ENCODE results near the gene CREB5.
"Not testable (repeated sequence)": the region's sequence is repeated elsewhere in the genome, so short reads cannot be mapped to it uniquely, and the experiment has no call there.

Gene CREB5, protein sequence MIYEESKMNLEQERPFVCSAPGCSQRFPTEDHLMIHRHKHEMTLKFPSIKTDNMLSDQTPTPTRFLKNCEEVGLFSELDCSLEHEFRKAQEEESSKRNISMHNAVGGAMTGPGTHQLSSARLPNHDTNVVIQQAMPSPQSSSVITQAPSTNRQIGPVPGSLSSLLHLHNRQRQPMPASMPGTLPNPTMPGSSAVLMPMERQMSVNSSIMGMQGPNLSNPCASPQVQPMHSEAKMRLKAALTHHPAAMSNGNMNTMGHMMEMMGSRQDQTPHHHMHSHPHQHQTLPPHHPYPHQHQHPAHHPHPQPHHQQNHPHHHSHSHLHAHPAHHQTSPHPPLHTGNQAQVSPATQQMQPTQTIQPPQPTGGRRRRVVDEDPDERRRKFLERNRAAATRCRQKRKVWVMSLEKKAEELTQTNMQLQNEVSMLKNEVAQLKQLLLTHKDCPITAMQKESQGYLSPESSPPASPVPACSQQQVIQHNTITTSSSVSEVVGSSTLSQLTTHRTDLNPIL

DNA sequence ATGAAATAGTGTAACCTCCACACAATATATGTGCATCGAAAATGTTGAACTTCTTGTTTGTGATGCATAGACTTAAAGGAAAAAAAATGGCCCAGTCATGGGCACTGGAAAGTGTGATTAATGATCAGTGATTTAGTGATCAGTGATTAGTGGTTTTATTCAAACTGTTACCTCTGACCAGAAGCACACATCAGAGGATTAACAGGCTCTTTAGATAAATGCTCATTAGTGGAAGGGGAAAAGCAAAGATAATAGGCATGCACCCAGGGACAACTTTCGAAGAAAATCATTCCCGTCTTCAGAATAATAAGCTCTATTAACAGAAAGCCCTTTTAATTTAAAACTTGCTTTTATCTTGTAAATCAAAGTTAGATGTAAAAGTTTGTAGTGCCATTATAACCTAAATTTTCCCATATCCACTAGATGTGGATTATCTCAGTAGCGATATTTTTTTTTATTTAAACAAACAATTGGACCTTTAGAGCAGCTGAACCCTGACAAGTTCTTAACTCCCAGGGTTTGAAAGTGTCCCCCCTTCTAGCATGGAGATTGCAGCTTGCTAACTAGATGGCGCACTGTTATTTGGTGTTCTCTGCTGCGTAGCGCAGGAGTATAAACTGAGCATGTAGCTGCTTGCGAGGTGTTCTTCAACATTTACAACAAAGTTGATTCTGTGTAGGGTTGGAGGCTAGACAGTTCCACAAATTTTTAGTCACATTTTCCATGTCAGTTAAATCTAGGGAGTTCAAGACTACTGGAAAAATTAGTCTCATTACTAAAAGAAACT, at the start of gene CREB5:
Gene CREB5, plus strand, starts transcription at position 643 of the 787 bp plus-strand sequence. CDS start 397 bp downstream, outside the sequence.
- DNase-seq = no peak

DNA sequence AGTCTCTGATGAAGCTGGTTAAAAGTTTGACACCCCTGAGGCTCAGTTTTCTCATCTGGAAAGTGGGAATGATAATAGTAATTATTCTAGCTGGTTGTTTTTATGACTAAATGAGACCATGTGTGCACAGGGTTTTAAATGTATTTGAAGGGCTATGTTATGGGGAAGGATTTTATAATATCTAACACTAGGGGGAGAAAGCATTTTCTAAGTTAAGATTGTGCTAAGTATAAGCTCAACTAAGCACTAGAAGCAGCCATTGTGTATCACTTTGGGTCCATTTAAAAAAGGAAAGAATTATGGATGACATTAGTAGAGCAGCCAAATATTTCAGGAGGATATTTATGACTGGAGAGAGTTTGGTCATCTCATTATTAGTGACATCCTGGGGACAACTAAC, 49.5 kb upstream of the CREB5 start:
- DNase-seq = no peak

DNA sequence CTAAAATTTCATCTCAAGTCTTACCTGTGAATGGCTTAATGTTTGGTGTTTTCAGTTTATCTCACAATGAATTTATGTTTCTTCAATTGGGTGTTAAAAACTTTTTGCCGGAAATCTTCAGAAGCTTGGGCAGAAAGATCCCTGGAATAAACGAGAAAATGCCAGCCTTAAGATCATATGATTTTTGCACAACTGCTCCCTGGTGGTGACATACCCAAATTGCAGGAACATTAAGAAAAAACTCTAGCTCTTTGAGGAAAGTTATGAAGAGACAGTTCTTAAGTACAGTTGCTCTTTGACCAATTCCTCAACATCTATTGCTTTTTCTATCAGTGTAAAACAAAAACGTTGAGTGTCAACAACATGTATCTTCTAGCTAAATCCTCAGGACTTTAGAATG, 48.2 kb upstream of the CREB5 start:
- no peak for DNase-seq

DNA sequence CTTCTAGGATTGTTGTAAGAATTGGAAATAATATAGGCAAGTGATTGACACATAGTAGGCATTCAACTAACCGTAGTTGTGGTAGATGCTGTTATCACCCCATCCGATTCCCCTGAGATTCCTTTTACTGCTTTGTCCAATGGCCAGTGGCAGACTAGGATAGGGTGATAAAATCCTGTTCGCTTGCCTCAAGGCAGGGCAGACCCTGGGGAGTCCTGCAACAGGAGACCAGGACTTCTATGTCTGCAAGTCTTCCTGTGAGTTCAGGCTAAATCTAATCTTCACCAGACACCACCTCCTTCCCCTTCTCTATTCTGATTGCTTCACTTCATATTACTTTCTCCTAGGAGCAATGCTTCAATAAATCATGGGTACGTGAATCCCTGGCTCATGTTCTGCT, 42.8 kb upstream of the CREB5 start:
- DNase-seq = no peak

DNA sequence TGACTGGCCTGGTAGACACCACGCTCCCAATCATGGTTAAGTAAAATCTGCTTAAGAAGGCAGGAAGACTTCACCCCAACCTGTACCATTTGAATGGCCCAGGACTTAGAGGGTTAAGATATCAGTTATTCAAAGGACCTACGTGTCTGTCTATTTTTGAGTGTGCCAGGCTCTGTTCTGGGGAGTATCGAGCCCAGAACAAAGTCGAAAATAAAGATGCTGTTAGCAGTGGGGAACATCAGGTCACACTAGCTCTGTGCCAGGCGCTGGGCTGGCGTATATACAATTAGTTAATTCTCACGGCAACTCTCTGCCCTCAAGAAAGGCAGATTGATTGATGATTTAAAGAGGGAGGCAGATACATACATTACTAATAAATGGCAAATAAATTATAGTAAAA, 40.5 kb upstream of the CREB5 start:
- no peak for DNase-seq

DNA sequence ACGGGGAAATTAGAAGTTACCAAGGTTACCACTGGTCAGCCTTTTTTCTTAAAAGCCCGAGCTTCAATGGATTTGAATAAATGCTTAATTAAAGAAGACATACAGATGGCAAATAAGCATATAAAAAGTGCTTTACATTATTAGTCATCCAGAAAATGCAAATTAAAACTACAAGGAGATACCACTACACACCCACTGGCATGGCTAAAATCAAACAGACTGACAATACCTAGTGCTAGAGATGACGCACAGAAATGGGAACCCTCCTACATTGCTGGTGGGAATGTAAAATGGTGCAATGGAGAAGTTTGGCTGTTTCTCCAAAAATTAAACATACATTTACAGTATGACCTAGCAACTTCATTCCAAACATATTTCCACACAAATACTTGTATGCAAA, 38.3 kb upstream of the CREB5 start:
- DNase-seq = no peak

DNA sequence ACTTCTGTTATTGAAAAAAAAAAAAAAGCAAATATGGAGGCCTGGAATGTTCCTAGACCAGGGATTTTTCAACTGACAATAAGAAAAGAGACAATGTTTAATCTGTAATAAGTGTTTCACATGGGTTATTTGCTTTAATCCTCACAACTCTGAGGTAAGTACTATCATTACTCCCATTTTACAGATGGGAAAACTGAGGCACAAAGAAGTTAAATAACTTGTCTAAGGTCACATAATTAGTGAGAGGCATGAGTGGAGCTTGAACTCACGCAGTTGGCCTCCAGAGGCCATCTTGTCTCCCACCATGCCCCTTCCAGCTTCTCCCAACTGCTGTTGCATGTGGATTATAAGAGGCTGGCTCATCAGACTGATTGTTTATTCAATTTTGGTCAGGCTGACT, 36.6 kb upstream of the CREB5 start:
- DNase-seq = no peak

DNA sequence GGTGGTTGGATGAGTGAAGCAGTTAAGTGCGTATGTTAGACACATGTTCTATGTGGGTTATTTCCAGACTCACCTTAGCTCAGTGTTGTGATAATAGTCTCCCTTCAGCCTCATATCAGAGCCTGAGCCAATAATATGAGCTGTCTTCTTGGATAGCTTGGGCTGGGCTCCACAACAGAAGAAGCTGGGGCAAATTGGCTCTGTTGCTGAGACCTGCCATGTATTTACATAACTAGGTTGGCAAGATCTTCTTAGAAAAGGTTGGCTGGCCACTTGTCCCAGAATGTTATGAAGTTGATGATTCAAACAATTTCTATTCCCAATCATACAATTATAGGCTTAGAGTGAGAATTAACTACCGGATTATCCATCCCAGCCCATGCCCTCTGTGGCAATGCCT, 35.7 kb upstream of the CREB5 start:
- no peak for DNase-seq

DNA sequence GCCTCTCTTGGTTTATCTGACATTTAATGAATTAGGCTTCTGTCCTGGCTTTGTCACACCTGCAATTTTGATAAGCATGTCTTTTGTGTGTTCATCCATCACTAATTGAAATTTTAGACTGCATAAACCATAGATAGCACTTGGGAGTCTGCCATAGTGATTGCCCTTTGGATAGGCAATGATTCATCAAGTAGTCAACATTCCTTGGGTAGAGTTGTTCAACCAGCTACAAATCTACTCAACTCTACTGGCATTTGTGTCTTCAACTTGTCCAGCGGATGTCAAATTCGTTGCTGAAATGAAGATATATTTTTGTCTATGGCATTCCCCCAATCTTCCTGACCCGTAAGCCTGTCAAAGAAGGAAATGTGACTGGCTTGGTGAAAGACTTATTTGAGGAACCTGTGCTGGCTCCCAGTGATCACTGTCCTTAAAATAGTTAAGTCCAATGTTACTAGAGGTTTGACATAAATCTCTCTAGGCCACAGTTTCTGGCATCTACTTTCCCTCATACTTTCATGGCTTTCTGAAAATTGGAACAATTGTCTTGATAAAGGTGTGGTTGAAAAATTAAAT, 33.7 kb upstream of the CREB5 start:
- no peak for DNase-seq

DNA sequence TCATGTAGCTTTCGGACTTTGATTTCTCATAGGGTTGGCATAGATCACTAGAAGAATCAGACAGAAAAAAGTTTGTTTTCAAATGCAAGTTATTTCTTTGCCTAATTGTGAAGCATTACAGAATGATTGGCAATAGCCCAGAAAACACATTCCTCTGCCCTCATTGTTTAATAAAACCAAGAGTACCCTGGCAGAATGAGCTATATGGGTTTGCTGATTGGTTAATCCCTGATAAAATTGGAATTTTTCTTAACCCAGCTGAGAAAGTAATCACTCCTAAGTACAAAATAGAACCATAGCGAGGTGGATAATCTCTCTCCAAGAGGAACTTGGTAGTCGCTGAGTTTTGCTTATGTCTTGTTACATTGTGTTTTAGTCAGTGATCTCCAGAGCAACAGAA, 30.9 kb upstream of the CREB5 start:
- DNase-seq = no peak

DNA sequence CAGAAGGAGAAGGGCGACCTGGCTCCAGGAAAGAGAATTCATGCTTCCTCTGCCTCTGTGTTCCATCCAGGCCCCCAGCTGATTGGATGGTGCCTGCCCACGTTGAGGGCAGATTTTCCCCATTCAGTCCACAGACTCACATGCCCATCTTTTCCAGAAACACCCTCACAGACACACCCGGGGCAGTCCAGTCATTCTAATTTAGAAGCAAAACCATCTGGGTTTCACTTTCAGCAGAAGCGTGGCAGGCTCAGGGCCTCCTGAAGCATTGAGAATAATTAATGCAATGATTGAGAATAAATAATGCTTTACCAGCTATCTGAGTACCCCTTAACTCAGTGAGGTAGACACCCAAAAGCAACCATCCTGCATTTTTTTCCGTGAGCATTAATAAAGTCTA, 30.2 kb upstream of the CREB5 start:
- no peak for DNase-seq

DNA sequence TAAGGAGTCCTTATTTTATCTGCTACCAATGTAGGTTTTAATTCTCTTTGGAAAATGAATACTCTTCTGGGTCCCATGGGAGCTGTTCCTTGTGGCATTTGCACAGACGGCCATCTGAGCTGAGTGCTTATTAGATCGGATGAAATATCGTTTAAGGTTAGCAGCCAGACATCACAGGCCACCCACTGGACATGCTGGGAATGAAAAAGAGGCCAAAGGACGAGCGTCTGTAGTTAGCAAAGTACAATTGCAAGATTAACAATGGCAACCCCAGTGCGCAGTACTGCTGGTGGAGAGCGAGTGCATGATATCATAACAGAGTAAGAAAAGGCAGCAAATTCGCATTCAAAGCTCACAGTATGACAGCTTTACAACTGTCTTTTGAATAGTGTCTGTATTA, 28.3 kb upstream of the CREB5 start:
- DNase-seq = no peak

DNA sequence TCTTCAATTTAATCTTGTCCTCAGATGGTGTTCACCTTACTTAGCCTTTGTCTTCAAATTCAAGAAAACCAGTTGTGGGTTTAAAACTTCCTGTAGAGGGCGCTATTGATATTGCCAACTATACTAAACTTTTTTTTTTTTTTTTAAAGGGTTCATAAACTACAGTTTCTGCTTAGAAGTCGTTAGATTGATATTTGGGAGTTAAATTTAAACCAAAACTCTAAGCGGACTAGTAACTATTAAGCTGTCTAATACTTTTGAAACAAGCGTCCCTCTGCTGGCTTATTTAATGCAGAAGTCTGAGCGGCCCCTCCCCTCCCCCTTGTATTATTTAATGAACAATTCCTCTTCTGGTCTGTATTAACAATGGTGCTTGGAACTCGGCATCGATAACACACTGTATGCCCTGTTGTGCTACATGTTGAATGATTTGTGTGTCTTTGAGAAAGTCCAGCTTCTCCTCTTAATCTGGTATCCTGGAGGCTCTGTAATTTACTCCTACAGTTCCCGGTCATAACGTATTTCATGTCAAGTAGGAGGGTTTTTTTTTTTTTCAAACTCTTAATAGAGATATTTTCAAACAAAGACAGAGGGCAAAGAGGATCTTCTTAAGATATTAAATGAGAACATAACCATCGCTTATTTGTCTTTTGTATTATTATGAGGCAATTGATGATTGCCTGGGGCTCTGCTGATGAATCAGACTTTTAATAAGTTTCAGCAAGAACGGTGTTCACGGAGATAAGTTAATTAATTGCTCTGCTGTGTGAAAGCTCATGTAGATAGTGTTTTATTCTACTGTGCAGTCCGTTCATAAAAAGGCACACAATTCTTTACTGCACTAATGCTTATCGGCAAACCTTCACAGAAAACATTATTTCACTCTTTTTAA, 22.6 kb upstream of the CREB5 start:
- no peak for DNase-seq

DNA sequence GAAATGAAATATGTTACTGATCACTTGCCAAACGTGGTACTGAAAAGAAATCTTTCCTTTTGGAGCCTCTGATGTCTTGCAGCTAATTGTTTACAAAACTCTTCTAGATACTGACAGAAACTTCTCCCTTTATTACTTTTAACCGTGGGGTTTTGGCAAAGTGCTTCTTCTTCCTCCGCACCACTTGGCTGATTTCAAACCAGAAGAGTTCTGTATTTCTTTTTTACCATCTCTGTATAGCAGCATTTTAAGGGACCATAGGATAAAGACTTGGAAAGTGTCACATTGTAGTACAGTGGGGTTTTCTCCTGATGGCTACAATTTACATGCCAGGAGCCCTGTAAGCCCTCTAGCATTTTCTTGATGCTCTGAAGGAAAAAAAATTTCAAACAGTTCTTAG, 21.9 kb upstream of the CREB5 start:
- no peak for DNase-seq

DNA sequence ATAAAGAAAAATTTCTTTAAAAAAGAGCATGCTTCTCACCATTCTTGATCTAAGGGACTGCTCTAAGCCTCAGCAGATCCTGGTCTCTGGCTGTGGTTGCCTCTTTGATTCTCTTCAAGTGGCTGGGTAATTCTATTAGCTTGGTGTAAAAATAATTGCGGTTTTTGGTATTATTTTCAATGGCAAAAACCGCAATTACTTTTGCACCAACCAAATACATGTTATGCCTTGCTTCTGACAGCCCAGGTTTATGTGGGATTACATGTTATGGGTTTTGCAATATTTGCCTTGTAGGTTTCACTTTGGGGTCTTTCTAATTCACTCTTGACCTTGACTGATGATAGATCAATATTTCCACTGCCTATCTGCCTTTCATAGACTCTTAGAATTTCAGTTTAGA, 20.0 kb upstream of the CREB5 start:
- DNase-seq = no peak

DNA sequence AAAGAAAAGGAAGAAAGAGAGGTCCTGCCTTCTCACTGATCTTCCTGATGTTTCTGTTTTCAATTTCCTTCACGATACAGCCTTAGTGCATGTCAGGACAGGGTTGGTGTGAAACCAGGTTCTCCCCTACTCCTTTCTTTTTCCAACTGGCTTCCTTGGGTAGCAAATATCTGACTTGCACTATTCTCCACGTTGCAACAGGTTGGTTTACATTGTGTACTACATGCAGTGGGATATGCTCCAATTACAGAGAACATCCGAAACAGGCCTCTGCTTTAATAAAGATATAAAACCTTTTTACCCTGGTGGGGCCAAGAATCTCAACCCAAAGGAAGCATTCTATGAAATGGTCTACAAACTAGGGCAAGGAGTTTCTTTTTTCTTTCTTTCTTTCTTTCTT, 16.9 kb upstream of the CREB5 start:
- DNase-seq = no peak

DNA sequence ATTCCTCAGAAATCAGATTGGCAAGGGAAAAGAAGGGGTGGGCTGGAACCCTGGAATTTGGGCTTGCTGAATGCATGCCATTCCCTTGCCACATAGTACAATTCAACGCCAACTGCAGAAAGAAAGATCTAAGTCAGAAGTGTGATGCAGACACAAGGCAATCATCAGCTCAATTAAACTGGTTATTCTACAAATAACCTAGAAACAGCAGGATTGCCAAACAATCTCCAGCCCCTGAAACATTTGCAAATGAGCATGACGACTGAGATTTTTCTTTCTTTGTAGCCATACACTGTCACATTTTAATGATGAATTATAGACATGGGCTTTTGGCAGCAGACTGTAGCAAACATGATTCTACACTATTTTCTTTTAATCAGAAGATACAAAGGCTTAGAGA, 16.5 kb upstream of the CREB5 start:
- no peak for DNase-seq

DNA sequence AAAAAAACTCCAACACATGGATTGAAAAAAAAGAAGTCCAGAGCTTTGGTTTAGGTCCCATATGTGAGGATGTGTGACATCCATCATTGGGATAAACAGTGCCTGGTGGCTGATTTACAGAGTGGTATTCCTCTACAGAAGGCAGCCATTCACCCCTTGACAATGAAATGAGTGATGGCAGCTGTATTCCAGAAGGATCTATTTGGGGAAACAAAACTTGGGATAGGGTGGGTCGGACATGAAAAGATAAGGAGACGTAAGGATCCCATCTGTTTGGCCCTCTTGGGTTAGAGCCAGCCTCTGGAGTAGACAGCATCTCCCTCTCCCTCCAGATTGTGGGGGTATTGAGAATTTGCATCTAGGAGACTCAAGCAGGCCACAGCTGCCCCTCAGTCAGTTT, 15.2 kb upstream of the CREB5 start:
- no peak for DNase-seq

DNA sequence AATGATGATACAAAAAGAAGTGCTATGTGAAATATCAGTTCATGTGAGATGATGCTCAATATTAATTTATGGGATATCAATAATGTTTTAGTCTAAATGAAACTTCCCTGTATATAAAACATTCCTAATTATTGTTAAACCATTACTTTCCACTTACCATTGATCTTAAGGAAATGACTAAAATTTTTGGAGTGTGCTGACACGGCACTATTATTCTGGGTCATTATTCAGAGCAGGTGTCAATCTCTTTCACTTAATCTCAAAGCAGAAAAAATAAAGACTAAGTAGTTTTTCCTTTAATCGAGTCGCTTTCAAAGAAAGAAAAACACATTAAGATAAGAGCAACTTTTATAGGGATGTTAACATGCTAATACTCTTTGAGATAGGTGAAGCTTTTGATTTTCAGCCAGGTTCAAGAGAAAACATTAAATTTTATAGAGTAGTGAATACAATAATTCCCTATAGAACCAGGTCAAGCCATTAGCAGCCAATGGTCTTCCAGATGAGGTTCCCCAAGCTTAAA, 11.4 kb upstream of the CREB5 start:
- no peak for DNase-seq

DNA sequence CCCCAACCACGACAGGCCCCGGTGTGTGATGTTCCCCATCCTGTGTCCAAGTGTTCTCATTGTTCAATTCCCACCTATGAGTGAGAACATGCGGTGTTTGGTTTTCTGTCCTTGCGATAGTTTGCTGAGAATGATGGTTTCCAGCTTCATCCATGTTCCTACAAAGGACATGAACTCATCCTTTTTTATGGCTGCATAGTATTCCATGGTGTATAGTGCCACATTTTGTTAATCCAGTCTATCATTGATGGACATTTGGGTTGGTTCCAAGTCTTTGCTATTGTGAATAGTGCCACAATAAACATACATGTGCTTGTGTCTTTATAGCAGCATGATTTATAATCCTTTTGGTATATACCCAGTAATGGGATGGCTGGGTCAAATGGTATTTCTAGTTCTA, 10.8 kb upstream of the CREB5 start:
- DNase-seq = not testable (repeated sequence)

DNA sequence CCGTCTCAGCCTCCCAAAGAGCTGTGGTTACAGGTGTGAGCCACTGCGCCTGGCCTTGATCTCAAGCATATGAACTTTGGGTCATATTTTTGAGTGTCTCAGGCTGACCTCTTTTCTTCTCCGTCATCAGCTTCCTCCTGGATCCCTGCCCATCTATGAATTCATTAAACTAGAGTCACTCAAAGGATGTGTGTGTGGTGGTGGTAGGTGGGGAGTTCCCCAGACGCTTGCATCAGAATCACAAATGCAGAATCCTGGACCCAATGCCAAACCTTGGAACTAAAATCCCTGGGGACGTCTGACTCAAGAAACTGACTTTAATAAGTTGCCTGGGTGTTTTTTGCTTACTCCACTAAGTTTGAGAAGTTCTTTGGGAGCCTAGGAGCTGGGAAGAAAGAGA, 6.7 kb upstream of the CREB5 start:
- DNase-seq = no peak

DNA sequence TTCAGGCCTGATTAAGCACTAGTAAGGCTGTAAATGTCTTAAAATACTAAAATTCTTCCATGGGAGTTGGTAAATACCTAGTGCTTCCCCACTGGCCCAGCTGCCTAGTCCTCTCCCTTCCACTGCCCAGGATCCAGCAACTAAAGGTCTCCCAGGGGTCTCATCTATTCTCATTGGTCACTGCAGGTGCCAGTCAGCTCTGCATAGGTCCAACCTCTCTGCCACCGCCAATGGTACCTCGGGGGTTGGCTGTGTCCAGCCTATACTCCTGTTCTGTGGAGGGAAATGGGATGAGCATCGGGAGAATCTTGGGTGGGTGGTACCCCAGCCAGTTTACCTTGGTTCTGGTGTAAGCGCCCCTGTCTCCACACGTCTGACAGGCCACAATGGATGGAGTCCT, 6.1 kb upstream of the CREB5 start:
- no peak for DNase-seq

DNA sequence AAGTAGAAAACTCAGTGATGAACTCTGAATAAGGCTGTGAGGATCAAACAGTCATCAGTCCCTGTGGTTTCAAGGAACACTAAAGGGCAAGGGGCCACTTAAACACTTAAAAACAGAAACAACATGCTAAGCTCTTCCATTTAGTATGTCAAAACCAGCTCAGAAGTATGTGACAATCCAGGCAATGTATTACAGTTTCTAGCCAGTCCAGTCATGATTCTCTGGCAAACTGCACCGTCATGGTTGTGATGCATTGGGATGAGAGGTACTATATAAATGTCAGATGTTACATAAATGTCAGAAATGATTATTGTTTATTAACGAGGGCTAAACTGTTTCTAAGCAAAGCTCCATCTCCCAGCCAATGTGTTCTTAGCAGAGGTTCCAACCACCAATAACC, 4.7 kb upstream of the CREB5 start:
- DNase-seq = no peak
